ENCODE results near the gene CCDC81. TPM values are rescaled to one million over a fixed set of nuclear protein-coding genes. Genes with fewer than 3 reads are reported as not detected.

The CCDC81 gene
- total and polyA plus RNA-seq, 12 donors = 0.14 to 0.81 (median 0.36) TPM

GRCh38 chr11:86447763-86448480 is 73.2 kb downstream of the CCDC81 start:
- Histone ChIP-seq H3K4me1 (peaks cover 0 to 4% (median 0%) of the 10 kb centered on the region in 9 donors), H3K9me3 (no peaks in the 10 kb centered on the region), H3K27me3 (no peaks in the 10 kb centered on the region), H3K27ac (no peak overlapping the region), H3K4me3 (no peak overlapping the region), H3K36me3 (peaks cover 0 to 37% (median 0%) of the 10 kb centered on the region in 9 donors)
- WGBS, 2 donors = 84 to 87% methylated on average over 3 of the region's 3 CpGs
- intact Hi-C loops (cut with DNase I) = loop anchor here in 1 of 10 donors (10.0 kb wide), 1 partner anchor 167 kb away; no protein-coding TSS in a partner anchor
- no peak for TF ChIP-seq CTCF (IDR thresholded peaks at IDR 0.05)
- DNase-seq = no peak
- no peak for ATAC-seq

- WGBS, 2 donors = 64 to 80% methylated on average over 5 of the region's 5 CpGs
- TF ChIP-seq CTCF (IDR thresholded peaks at IDR 0.05) = no peak
- Histone ChIP-seq H3K36me3 (peaks cover 0 to 25% (median 0%) of the 10 kb centered on the region in 9 donors), H3K27me3 (no peaks in the 10 kb centered on the region), H3K4me1 (peaks cover 0 to 4% (median 0%) of the 10 kb centered on the region in 9 donors), H3K27ac (no peak overlapping the region), H3K9me3 (no peaks in the 10 kb centered on the region), H3K4me3 (no peak overlapping the region)
- ATAC-seq (no peak), DNase-seq (no peak)
- intact Hi-C loops (cut with DNase I) = loop anchor here in 4 of 10 donors (10.0 kb wide), 3 partner anchors 165 to 465 kb away; partner anchors contain the start of gene ME3 (in 2 of the 4)
These were observed 75.4 kb downstream of the CCDC81 start for GRCh38 chr11:86449993-86450629.

GRCh38 chr11:86453290-86454030 is 78.8 kb downstream of the CCDC81 start:
- no peak overlapping the region for H3K27ac ChIP-seq
- H3K4me3 ChIP-seq = no peak overlapping the region
- peaks cover 3 to 26% (median 19%) of the 10 kb centered on the region in 9 donors for H3K4me1 ChIP-seq
- WGBS, 2 donors = 83 to 85% methylated on average over 2 of the region's 2 CpGs
- no peaks in the 10 kb centered on the region for H3K27me3 ChIP-seq
- H3K9me3 ChIP-seq = no peaks in the 10 kb centered on the region
- no peak for TF ChIP-seq CTCF (IDR thresholded peaks at IDR 0.05)
- DNase-seq (no peak), ATAC-seq (no peak)
- intact Hi-C loops (cut with DNase I) = loop anchor here in 3 of 10 donors (2.0 to 10.0 kb wide), 3 partner anchors 155 to 461 kb away; partner anchors contain the start of gene ME3 (in 2 of the 3)
- H3K36me3 ChIP-seq = peaks cover 0 to 3% (median 0%) of the 10 kb centered on the region in 9 donors
